CD4-positive, alpha-beta T cell treated with Interleukin-17A for 1 hour (primary cell): ENCODE results near the gene TWIST1.

Experiments used
- DNase-seq: peaks from one replicate; pipeline ENCODE4 v3.0.0-alpha.2; 2020

Gene TWIST1

DNA sequence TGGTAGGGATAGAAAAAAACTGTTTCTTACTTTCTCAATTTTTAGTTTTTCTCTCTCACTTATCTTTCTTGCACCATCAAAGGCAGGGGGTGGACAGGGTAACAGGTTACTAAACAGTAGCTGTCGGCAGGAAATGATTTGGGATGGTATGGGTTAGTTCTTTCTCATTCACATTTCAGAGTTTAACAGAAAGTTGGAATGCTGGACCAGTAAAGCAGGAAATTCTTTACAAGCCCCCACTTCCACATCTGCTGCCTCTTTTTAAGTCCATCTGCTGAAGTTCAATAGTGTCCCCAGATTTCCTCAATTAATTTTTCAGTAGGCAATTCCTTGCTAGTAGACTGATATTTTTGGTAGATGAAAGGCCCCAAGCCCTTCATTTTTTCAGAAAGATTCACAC, 23.3 kb downstream of the TWIST1 start:
- no peak for DNase-seq

DNA sequence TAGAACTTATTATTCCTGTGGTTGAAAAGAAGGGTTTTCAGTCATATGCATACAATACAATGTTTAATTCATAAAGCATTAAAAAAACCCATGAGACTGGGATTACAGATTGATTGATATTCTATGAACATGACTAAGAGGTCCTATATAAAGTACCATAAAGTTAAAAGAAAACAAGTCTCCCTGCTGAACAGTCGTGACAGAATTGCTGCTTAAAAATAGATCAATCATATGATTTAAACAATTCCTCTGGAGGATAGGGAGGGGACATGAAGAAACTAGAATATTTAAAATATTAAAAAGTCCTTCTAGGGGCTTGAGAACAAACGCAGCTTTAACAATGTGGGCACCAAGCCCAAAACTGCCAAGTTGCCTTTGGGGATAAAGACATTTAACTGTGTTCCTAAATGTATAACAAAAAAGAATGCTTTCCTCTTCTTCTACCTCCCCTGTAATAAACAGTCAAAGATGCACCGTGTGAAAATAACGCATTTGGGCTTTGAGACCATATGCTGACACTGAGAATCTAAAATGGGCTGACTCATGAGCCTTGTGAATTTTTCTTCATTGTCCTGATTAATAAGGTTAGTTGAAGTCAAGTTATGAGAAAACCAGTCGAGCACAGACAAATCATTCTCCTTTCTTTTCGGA, 25.8 kb downstream of the TWIST1 start:
- DNase-seq: no peak

DNA sequence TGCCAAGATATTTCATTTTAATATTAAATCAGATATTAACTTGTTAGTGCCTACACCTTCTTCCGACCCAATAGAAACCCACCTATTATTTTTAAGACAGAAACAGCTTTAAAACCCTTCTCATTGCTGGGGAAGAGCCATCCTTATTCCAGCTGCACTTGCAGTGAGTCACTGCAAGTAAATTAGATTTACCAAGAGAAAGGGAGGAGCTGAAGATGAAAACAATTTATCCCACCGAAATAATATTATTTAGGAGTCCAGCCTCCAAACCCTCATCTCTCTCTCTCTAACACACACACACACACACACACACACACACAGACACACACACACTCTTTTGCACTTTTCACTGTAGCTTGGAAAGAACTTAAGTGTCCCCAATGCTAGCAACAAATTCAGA, 26.9 kb downstream of the TWIST1 start:
- no peak for DNase-seq

DNA sequence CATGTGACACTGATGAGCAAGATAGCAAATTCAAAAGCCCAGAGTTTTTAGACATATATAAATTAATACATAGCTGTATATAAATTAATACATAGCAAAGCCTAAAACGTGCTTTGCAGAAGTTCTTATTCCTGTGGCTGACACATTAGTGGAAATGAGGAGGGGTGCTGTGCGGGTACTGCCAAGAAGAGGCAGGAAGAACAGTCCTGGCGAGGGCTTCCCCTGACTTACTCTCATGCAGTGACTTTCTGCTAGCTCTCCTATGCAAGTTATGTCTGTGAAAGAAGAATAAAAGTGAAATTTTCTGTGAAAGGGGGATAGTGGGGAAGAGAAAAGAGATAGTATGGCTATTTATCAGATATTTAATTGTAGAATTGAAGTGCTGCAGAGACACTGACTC, 27.6 kb downstream of the TWIST1 start:
- DNase-seq: no peak

DNA sequence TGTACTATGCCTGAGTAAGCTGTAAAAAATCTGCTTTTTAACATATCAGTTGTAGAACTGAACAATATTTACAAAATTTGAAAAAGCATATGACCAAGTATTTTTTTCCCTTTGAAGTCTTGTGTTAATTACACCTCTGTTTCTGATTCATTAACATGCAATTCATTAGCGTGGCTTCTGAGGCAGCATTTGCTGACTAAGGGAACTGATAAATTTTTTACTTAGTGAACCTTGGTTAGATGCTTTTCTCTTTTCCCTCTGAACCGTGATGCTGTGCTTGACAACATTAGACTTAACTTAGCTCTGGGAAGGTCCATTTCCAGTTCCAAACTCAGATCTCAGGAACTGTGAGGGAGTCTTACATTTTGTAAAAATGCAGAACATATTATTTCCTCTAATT, 28.1 kb downstream of the TWIST1 start:
- DNase-seq: no peak

DNA sequence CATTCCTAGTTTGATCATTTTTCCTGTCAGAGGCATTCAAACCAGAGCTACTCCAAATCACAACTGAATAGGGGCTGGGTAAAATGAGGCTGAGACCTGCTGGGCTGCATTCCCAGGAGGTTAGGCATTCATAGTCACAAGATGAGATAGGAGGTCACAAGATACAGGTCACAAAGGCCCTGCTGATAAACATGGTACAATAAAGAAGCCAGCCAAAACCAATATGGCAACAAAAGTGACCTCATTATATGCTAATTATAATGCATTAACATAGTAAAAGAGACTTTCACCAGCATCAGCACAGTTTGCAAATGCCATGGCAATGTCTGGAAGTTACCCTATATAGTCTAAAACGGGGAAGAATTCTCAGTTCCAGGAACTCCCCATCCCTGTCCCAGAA, 37.3 kb downstream of the TWIST1 start:
- no peak for DNase-seq

DNA sequence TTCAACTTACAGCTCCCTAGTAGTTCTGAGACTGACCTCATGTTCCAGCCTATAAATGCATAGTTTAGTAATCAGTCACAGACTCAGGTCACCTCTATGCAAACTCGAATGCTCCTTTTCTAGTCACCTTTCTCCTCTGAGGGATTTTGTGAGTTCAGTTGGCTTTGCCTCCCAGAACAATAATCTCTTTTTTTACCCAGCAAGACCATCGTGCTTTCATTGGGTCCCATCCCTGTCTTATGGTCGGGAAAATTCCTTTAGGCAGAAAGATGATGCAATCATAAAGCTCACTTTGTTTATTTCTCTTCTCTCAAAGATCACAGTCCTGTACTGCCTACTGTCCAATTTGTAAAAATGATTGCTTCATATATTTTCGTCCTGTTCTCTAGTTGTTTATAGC, 38.4 kb downstream of the TWIST1 start:
- DNase-seq: no peak

DNA sequence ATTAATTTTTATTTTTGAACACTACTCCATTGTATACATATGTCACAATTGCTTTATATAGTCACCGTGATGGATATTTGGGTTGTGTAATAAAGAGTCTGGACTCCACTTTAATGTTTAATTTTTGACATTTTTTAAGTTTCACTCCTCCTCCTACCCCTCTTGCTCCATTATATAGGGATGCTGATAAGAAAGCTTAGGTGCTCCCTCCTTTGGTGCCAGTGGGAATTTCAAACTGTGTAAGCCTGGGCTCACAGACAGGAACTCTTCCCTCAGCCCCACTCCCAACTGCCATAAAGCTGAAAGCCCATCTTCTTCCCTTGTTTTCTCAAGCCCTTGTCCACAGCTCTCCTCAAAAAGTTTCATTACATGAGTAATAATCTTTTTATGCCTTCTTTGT, 47.6 kb downstream of the TWIST1 start:
- DNase-seq: no peak

DNA sequence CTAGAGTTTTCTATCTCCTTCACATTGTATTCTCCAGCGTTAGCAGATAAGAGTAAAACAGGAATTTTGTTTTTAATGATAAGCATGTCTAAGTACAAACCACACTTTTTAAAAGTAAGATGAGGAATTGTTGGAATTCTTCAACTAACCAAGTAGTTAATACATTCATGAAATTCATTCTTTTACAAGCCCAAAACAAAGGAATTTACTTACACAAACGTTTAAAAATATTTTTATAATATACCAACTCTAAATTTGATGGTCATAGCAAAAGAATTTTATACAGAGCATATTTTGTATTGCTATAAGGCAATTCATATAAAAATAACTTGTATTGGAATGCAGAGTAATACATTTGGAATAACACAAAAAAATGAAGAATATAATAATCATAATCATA, 51.3 kb downstream of the TWIST1 start:
- DNase-seq: no peak
